ENCODE results near the gene NAPSA. TPM values are rescaled to one million over a fixed set of nuclear protein-coding genes. Genes with fewer than 3 reads are reported as not detected.
A peak's percentile ranks its signal among the peaks of the same experiment; 100 is the strongest.

The NAPSA gene
- total and polyA plus RNA-seq, 10 of the 15 experiments (the other 5 are each of a cell fraction or from before 2014, with no cell fraction given) = 6.7 to 45.4 (median 17.1) TPM

DNA sequence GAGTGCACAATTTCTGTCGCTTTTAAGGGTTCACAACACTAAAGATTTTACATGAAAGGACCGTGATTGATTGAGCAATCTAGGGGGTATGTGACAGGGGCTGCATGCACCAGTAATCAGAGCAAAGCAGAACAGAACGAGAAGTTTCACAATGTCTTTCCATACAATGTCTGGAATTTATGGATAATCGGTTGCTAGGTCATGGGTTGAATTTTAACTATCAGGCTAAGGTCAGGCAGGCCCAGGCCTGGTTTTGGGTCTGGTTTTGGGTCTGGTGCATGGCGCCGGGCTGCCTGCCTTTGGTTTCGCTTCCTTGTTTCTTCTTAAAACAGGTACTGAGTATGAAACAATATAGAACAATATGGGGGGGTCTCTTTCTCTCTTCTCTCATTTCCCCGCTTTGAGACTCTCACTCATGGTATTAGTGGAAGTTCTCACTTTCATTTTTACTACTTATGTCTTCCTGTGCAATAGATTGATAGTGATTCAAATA, 18.3 kb downstream of the NAPSA start (continued):
- TF ChIP-seq, protein P1, sequence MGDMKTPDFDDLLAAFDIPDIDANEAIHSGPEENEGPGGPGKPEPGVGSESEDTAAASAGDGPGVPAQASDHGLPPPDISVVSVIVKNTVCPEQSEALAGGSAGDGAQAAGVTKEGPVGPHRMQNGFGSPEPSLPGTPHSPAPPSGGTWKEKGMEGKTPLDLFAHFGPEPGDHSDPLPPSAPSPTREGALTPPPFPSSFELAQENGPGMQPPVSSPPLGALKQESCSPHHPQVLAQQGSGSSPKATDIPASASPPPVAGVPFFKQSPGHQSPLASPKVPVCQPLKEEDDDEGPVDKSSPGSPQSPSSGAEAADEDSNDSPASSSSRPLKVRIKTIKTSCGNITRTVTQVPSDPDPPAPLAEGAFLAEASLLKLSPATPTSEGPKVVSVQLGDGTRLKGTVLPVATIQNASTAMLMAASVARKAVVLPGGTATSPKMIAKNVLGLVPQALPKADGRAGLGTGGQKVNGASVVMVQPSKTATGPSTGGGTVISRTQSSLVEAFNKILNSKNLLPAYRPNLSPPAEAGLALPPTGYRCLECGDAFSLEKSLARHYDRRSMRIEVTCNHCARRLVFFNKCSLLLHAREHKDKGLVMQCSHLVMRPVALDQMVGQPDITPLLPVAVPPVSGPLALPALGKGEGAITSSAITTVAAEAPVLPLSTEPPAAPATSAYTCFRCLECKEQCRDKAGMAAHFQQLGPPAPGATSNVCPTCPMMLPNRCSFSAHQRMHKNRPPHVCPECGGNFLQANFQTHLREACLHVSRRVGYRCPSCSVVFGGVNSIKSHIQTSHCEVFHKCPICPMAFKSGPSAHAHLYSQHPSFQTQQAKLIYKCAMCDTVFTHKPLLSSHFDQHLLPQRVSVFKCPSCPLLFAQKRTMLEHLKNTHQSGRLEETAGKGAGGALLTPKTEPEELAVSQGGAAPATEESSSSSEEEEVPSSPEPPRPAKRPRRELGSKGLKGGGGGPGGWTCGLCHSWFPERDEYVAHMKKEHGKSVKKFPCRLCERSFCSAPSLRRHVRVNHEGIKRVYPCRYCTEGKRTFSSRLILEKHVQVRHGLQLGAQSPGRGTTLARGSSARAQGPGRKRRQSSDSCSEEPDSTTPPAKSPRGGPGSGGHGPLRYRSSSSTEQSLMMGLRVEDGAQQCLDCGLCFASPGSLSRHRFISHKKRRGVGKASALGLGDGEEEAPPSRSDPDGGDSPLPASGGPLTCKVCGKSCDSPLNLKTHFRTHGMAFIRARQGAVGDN (IDR thresholded peaks at IDR 0.05) = peak; percentile 47; the same call in 1 of the 2 replicates
- TF ChIP-seq ATF7 (IDR thresholded peaks at IDR 0.05; ENCODE audit: low read depth) = peak; percentile 88
- TF ChIP-seq IRF4 (IDR thresholded peaks at IDR 0.05; ENCODE audit: low read depth, low read length) = peak; percentile 93
- TF ChIP-seq CREB1 (IDR thresholded peaks at IDR 0.05; ENCODE audit: low read depth) = peak; percentile 58; the same call in 1 of the 2 replicates
- TF ChIP-seq TCF12 (IDR thresholded peaks at IDR 0.05; ENCODE audit: low read depth, low read length) = 0 out of 2 replicates have a peak, but pooled peaks have one; percentile 14
- TF ChIP-seq JUND (IDR thresholded peaks at IDR 0.05; ENCODE audit: low read depth, low read length) = peak; percentile 77
- TF ChIP-seq SRF (IDR thresholded peaks at IDR 0.05; ENCODE audit: low read depth in 2 of 2, low read length in 2 of 2) = 0 out of 4 replicates have a peak, but pooled peaks of 1 of the 2 experiments have one; percentile 5
- TF ChIP-seq RAD51 (IDR thresholded peaks at IDR 0.05) = peak; percentile 58; the same call in 1 of the 2 replicates
- TF ChIP-seq PAX5 (IDR thresholded peaks at IDR 0.05; ENCODE audit: borderline replicate concordance, low read depth, low read length) = peak; percentile 71; the same call in 1 of the 2 replicates
- TF ChIP-seq MEF2B (IDR thresholded peaks at IDR 0.05; ENCODE audit: partially characterized antibody, poor library complexity, severe bottlenecking) = peak; percentile 79
- 0 out of 2 replicates have a peak, but pooled peaks have one; percentile 47 for TF ChIP-seq YY1 (IDR thresholded peaks at IDR 0.05; ENCODE audit: low read depth, low read length)
- TF ChIP-seq ZNF24 (IDR thresholded peaks at IDR 0.05) = peak; percentile 65; the same call in 1 of the 2 replicates
- TF ChIP-seq NBN (IDR thresholded peaks at IDR 0.05) = peak; percentile 77
- 0 out of 2 replicates have a peak, but pooled peaks have one; percentile 49 for TF ChIP-seq RCOR1 (conservative IDR thresholded peaks at IDR 0.05; ENCODE audit: low read depth, low read length)
- TF ChIP-seq, protein P2, sequence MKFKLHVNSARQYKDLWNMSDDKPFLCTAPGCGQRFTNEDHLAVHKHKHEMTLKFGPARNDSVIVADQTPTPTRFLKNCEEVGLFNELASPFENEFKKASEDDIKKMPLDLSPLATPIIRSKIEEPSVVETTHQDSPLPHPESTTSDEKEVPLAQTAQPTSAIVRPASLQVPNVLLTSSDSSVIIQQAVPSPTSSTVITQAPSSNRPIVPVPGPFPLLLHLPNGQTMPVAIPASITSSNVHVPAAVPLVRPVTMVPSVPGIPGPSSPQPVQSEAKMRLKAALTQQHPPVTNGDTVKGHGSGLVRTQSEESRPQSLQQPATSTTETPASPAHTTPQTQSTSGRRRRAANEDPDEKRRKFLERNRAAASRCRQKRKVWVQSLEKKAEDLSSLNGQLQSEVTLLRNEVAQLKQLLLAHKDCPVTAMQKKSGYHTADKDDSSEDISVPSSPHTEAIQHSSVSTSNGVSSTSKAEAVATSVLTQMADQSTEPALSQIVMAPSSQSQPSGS (IDR thresholded peaks at IDR 0.05; ENCODE audit: low read length) = peak; percentile 88
- TF ChIP-seq, protein P3, sequence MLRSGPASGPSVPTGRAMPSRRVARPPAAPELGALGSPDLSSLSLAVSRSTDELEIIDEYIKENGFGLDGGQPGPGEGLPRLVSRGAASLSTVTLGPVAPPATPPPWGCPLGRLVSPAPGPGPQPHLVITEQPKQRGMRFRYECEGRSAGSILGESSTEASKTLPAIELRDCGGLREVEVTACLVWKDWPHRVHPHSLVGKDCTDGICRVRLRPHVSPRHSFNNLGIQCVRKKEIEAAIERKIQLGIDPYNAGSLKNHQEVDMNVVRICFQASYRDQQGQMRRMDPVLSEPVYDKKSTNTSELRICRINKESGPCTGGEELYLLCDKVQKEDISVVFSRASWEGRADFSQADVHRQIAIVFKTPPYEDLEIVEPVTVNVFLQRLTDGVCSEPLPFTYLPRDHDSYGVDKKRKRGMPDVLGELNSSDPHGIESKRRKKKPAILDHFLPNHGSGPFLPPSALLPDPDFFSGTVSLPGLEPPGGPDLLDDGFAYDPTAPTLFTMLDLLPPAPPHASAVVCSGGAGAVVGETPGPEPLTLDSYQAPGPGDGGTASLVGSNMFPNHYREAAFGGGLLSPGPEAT (IDR thresholded peaks at IDR 0.05; ENCODE audit: low read depth) = peak; percentile 82
- TF ChIP-seq, protein P4, sequence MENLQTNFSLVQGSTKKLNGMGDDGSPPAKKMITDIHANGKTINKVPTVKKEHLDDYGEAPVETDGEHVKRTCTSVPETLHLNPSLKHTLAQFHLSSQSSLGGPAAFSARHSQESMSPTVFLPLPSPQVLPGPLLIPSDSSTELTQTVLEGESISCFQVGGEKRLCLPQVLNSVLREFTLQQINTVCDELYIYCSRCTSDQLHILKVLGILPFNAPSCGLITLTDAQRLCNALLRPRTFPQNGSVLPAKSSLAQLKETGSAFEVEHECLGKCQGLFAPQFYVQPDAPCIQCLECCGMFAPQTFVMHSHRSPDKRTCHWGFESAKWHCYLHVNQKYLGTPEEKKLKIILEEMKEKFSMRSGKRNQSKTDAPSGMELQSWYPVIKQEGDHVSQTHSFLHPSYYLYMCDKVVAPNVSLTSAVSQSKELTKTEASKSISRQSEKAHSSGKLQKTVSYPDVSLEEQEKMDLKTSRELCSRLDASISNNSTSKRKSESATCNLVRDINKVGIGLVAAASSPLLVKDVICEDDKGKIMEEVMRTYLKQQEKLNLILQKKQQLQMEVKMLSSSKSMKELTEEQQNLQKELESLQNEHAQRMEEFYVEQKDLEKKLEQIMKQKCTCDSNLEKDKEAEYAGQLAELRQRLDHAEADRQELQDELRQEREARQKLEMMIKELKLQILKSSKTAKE (IDR thresholded peaks at IDR 0.05; ENCODE audit: low read depth, poor library complexity, severe bottlenecking) = peak; percentile 100
- peak; percentile 88; the same call in 1 of the 2 replicates for TF ChIP-seq ZBED1 (IDR thresholded peaks at IDR 0.05; ENCODE audit: borderline replicate concordance)
- TF ChIP-seq MEF2A (IDR thresholded peaks at IDR 0.05; ENCODE audit: insufficient read depth, low read depth, low read length) = peak; percentile 73
- TF ChIP-seq PML (IDR thresholded peaks at IDR 0.05; ENCODE audit: low read length) = peak; percentile 58; the same call in 1 of the 2 replicates
- 0 out of 2 replicates have a peak, but pooled peaks have one; percentile 38 for TF ChIP-seq CBX5 (IDR thresholded peaks at IDR 0.05; ENCODE audit: low read depth)
- TF ChIP-seq BHLHE40 (IDR thresholded peaks at IDR 0.05; ENCODE audit: borderline replicate concordance in 1 of 2, low read depth in 2 of 2, low read length in 1 of 2) = peak; percentile 77 to 86

Measured in GM12878 (cell line).